ENCODE measurements around the gene NEURL2. TPM values are rescaled to one million over a fixed set of nuclear protein-coding genes. Genes with fewer than 3 reads are reported as not detected.
"Not testable (repeated sequence)": the region's sequence is repeated elsewhere in the genome, so short reads cannot be mapped to it uniquely, and the experiment has no call there.

NEURL2 gene
- total RNA-seq, 2 donors from 2014 or later = 0.29 to 1.9 TPM

GRCh38 chr20:45911486-45912343, 20.7 kb upstream of the NEURL2 start, which contains the start of gene PLTP:
TSS of gene PLTP (minus strand) at chr20:45912155. CDS start at chr20:45911452, 703 bp downstream.
- Mint-ChIP-seq H3K27ac (peak within 1 kb of the TSS; percentile 54 to 78), H3K27me3 (peaks cover 6 to 12% of the 10 kb centered on the region in 2 donors), H3K4me3 (peak within 1 kb of the TSS; percentile 68), H3K9me3 (peaks cover 2% of the 10 kb centered on the region), H3K4me1 (ENCODE audit: low read depth in 2 of 2) (peaks cover 8 to 25% of the 10 kb centered on the region in 2 donors), H3K36me3 (no peaks in the 10 kb centered on the region)
- ATAC-seq (no peak), DNase-seq (ENCODE audit: low spot score) (no peak)

GRCh38 chr20:45910670-45911485, 19.9 kb upstream of the NEURL2 start:
- peaks cover 8 to 25% of the 10 kb centered on the region in 2 donors for H3K4me1 Mint-ChIP-seq (ENCODE audit: low read depth in 2 of 2)
- DNase-seq (ENCODE audit: low spot score) (peak; percentile 97), ATAC-seq (peak; percentile 97 to 98)
- peaks cover 2% of the 10 kb centered on the region for H3K9me3 Mint-ChIP-seq
- peak overlapping the region; percentile 54 to 78 for H3K27ac Mint-ChIP-seq
- H3K4me3 Mint-ChIP-seq = peak overlapping the region; percentile 68
- no peaks in the 10 kb centered on the region for H3K36me3 Mint-ChIP-seq
- H3K27me3 Mint-ChIP-seq = peaks cover 2 to 7% of the 10 kb centered on the region in 2 donors

GRCh38 chr20:45909817-45910669, 19.0 kb upstream of the NEURL2 start:
- peak overlapping the region; percentile 54 to 78 for H3K27ac Mint-ChIP-seq
- no peaks in the 10 kb centered on the region for H3K36me3 Mint-ChIP-seq
- H3K4me3 Mint-ChIP-seq = peak overlapping the region; percentile 68

DNA sequence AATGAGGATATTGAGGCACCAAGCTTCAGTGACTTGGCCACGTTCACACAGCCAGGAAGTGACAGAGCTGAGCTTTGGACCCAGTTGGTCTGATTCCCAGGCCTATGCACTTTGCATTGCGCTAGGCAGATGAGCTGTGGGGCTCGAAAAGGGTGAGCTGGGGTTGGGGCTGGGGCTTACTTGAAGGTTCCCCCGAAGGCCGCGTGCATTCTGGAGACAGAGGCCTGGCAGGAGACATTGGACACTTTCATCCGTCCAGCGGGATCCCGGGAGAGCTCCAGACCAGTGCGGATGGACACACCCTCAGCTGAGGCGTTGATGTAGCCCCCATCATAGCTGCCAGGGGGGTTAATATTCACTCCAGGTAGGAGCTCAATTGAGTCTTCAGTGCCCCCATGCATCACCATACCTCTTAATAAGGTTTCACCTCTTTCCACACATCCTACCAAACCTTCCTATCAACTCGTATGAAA, 18.4 kb upstream of the NEURL2 start:
- Mint-ChIP-seq H3K9me3 (peaks cover 2% of the 10 kb centered on the region), H3K27me3 (peaks cover 0 to 2% of the 10 kb centered on the region in 2 donors)

More at GRCh38 chr20:45909817-45910669, 19.0 kb upstream of the NEURL2 start:
- ATAC-seq = no peak
- peaks cover 8 to 25% of the 10 kb centered on the region in 2 donors for H3K4me1 Mint-ChIP-seq (ENCODE audit: low read depth in 2 of 2)
- peaks cover 2 to 5% of the 10 kb centered on the region in 2 donors for H3K27me3 Mint-ChIP-seq
- no peak for DNase-seq (ENCODE audit: low spot score)
- peaks cover 2% of the 10 kb centered on the region for H3K9me3 Mint-ChIP-seq

GRCh38 chr20:45908084-45908483, 17.1 kb upstream of the NEURL2 start:
- Mint-ChIP-seq H3K36me3 (no peaks in the 10 kb centered on the region), H3K9me3 (peaks cover 2% of the 10 kb centered on the region), H3K4me3 (no peak overlapping the region), H3K27me3 (no peaks in the 10 kb centered on the region), H3K4me1 (ENCODE audit: low read depth in 2 of 2) (peaks cover 8 to 25% of the 10 kb centered on the region in 2 donors), H3K27ac (peak overlapping the region in 1 of 2 donors; percentile 18)
- no peak for ATAC-seq
- no peak for DNase-seq (ENCODE audit: low spot score)

More for the DNA sequence above, 18.4 kb upstream of the NEURL2 start:
- H3K36me3 Mint-ChIP-seq = no peaks in the 10 kb centered on the region
- H3K27ac Mint-ChIP-seq = no peak overlapping the region
- DNase-seq (ENCODE audit: low spot score) = no peak
- ATAC-seq = no peak
- H3K4me3 Mint-ChIP-seq = no peak overlapping the region
- peaks cover 8 to 25% of the 10 kb centered on the region in 2 donors for H3K4me1 Mint-ChIP-seq (ENCODE audit: low read depth in 2 of 2)

DNA sequence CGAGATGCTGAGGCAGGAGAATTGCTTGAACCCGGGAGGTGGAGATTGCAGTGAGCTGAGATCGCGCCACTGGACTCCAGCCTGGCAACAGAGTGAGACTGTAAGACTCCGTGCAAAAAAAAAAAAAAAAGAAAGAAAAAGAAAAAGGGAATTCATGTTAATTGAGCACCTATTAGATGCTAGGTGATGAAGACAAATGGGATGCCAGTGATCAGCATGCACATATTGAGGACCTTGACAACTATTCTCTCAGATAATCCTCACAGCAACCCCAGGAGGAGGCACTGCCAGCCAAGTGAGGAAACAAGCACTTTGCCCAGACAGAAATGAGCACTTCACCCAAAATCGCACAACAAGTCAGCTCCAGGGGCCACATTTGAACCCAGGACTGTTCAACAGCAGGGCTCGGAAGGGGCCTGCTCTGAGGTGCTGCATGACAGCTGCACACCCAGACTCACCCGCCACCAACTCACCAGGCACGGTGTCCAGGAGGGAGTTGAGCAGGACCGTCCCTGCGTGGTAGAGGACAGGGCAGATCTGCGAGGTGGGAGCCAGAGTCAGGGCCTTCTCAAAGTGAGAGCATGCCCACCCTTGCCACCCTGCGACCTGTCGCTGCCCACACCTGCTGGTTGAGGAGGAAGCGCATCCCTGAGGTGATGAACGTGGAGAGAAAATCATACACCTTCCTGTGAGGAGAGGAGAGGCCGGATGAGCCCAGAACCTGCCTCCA, 16.4 kb upstream of the NEURL2 start:
- Mint-ChIP-seq H3K4me3 (no peak overlapping the region), H3K27me3 (no peaks in the 10 kb centered on the region), H3K27ac (no peak overlapping the region)

DNA sequence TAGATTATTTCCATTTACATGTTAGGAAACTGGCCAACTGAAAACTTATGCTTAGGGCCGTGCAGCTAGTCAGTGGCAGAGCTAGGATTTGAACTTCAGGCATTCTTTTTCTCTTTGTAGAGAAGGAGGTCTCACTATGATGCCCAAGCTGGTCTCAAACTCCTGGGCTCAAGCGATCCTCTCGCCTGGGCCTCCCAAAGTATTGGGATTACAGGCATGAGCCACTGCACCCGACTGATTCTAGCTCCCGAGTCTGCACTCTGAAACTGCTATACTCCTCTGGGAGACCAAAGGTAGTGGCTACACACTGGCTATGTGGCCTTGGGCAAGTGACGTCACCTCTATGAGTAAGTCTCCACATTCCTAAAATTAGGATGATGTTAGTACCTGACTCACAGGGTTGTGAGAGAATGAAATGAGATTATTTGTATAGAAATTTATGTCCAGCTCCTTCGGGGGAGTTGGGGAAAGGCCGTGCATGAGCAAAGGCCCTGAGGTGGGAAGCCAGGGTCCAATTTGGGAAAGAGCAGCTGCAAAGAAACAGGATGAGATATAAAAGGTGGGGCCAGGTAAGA, 14.6 kb upstream of the NEURL2 start:
- no peaks in the 10 kb centered on the region for H3K27me3 Mint-ChIP-seq
- peaks cover 3 to 9% of the 10 kb centered on the region in 2 donors for H3K4me1 Mint-ChIP-seq (ENCODE audit: low read depth in 2 of 2)
- no peak for DNase-seq (ENCODE audit: low spot score)
- no peaks in the 10 kb centered on the region for H3K9me3 Mint-ChIP-seq
- no peak for ATAC-seq
- no peaks in the 10 kb centered on the region for H3K36me3 Mint-ChIP-seq
- H3K27ac Mint-ChIP-seq = no peak overlapping the region
- H3K4me3 Mint-ChIP-seq = no peak overlapping the region

More for the DNA sequence above, 16.4 kb upstream of the NEURL2 start:
- peaks cover 2% of the 10 kb centered on the region for H3K9me3 Mint-ChIP-seq
- H3K4me1 Mint-ChIP-seq (ENCODE audit: low read depth in 2 of 2) = peaks cover 8 to 23% of the 10 kb centered on the region in 2 donors
- ATAC-seq = no peak
- H3K36me3 Mint-ChIP-seq = no peaks in the 10 kb centered on the region
- no peak for DNase-seq (ENCODE audit: low spot score)

GRCh38 chr20:45904583-45905504, 13.8 kb upstream of the NEURL2 start:
- peaks cover 0 to 7% of the 10 kb centered on the region in 2 donors for H3K4me1 Mint-ChIP-seq (ENCODE audit: low read depth in 2 of 2)
- peak; percentile 4 to 24 for ATAC-seq
- H3K27ac Mint-ChIP-seq = peak overlapping the region in 1 of 2 donors; percentile 22

GRCh38 chr20:45902199-45902701, 11.2 kb upstream of the NEURL2 start:
- no peak overlapping the region for H3K27ac Mint-ChIP-seq
- H3K27me3 Mint-ChIP-seq = no peaks in the 10 kb centered on the region
- no peaks in the 10 kb centered on the region for H3K36me3 Mint-ChIP-seq

More at GRCh38 chr20:45904583-45905504, 13.8 kb upstream of the NEURL2 start:
- no peak for DNase-seq (ENCODE audit: low spot score)
- H3K27me3 Mint-ChIP-seq = no peaks in the 10 kb centered on the region
- H3K36me3 Mint-ChIP-seq = no peaks in the 10 kb centered on the region
- no peak overlapping the region for H3K4me3 Mint-ChIP-seq
- no peaks in the 10 kb centered on the region for H3K9me3 Mint-ChIP-seq

DNA sequence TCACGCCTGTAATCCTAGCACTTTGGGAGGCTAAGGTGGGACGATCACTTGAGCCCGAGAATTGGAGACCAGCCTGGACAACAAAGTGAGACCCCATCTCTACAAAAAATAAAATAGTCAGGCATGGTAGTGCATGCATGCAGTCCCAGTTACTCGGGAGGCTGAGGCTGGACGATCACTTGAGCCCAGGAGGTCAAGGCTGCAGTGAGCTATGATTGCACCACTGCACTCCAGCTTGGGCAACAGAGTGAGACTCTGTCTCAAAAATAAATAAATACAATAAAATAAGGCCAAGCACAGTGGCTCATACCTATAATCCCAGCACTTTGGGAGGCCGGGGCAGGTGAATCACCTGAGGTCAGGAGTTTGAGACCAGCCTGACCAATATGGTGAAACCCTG, 10.3 kb upstream of the NEURL2 start:
- not testable (repeated sequence) for H3K27ac Mint-ChIP-seq; H3K9me3 Mint-ChIP-seq; H3K27me3 Mint-ChIP-seq; ATAC-seq; H3K4me1 Mint-ChIP-seq (ENCODE audit: low read depth in 2 of 2); DNase-seq (ENCODE audit: low spot score); H3K4me3 Mint-ChIP-seq; H3K36me3 Mint-ChIP-seq

More at GRCh38 chr20:45902199-45902701, 11.2 kb upstream of the NEURL2 start:
- Mint-ChIP-seq H3K4me3 (no peak overlapping the region), H3K4me1 (ENCODE audit: low read depth in 2 of 2) (no peaks in the 10 kb centered on the region), H3K9me3 (no peaks in the 10 kb centered on the region)
- ATAC-seq (peak in 1 of 2 donors; percentile 33), DNase-seq (ENCODE audit: low spot score) (no peak)

All from natural killer cell treated with Interleukin-12 subunit alpha and Interleukin-12 subunit beta and Interleukin-15 and Interleukin-18, amount 100 ng/mL, for 72 hours (primary cell).